Dermis lymphatic vessel endothelial cell (primary cell): ENCODE results near the gene HRNR. TPM values are rescaled to one million over a fixed set of nuclear protein-coding genes. Genes with fewer than 3 reads are reported as not detected.

Experiments
- total RNA-seq: library from RNA; depleted of rRNA; stranded (reverse); fragments of >200 nt; gene quantifications from 2 replicates; pipeline ENCODE4 v1.2.1, GENCODE V29; 2014

HRNR gene
- total RNA-seq: not detected in 2 replicates

DNA sequence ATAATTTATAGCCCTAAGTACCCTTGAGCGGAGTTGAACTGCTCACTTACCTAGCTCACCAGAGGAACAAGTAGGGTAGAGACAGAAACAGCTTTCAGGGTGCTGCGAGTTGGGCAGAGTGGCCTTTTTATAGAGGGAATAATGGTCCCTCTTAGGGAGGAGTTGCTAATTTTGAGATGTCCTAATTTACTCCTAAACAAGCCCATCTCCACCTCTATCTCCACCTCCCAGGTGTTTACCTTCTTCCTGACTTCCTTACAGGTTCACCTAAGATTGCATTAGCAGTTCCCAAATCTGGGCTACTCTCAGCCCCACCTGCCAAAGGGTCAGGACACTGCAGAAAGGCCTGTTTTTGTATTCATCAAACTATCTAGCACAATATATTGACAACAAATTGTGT is at the start of gene HRNR:
HRNR (minus strand) TSS at position 101 of the 400 bp plus-strand sequence. CDS start 940 bp downstream, outside the sequence.

Other genes with a start within 250 kb of the HRNR start
- gene S100A10, start 230.3 kb downstream of the HRNR start, total RNA-seq: 190 and 241 TPM in 2 replicates
- 10.9 TPM in 2 replicates for gene S100A11, start 187.2 kb downstream of the HRNR start, total RNA-seq
- not detected in 2 replicates for gene TCHHL1, start 135.1 kb downstream of the HRNR start, total RNA-seq
- gene TCHH, start 108.7 kb downstream of the HRNR start, total RNA-seq: under 0.01 and 0.11 TPM in 2 replicates
- not detected in 2 replicates for gene RPTN, start 65.0 kb downstream of the HRNR start, total RNA-seq
- gene FLG, start 101.0 kb upstream of the HRNR start, total RNA-seq: not detected in 2 replicates
- not detected in 2 replicates for gene FLG2, start 135.8 kb upstream of the HRNR start, total RNA-seq
- gene CRNN, start 190.1 kb upstream of the HRNR start, total RNA-seq: not detected in 2 replicates